Eye (tissue), 1 donor: ENCODE measurements around the gene TRAPPC2L.
"Not testable (repeated sequence)": the region's sequence is repeated elsewhere in the genome, so short reads cannot be mapped to it uniquely, and the experiment has no call there.

Experiments
- DNase-seq: peaks from one replicate; pipeline ENCODE4 v3.0.0-alpha.2; 2015

The TRAPPC2L gene

DNA sequence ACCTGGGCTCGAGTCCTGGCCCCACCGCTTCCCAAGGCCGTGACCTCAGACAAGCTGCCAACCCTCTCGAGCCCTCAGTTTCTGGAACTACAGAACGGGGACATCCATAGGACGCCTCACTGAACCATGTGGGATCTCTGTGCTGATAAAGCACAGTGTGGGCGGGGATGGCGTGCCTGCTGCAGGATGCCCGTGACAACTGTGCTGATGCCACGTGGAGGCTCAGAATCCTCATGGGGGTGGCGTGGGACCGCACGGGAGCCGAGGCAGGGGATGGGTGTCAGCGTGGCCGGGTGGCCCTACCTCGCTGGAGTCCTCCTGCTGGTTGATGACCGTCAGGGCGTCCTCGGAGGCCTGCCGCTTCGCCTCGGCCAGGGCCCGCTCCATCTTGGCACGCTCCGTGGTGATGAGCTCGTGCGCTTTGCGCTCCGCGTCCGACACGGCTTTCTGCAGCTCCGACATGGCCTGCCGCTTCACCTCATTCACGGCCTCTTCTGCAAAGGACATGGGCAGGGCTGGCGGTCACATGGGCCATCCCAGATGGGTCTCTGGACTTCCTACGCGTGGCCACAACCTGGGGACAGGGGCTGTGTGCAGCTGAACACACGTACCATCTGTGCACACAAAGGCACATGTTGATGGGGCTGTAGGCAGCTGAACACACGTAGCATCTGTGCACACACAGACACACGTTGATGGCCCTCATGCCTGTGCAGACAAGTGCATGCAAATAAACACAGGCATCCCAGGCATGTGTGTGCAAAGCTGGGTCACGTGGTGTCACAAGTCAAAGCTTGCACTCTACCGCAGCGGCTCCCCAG is 22.2 kb downstream of the TRAPPC2L start:
- peak; percentile 56 for DNase-seq

DNA sequence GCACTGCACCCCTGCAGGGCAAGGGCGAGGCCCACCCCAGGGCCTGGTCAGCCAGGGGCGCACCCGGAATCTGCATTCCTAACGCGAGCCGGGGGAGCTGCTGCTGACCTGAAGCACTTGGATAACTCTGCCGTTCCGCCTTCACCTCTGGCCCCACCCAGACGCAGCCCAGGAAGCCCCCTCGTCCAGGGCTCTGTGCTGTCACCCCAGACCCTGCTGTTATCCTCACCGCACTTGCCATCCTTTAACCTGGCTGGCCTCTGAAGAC is 22.8 kb downstream of the TRAPPC2L start:
- no peak for DNase-seq

DNA sequence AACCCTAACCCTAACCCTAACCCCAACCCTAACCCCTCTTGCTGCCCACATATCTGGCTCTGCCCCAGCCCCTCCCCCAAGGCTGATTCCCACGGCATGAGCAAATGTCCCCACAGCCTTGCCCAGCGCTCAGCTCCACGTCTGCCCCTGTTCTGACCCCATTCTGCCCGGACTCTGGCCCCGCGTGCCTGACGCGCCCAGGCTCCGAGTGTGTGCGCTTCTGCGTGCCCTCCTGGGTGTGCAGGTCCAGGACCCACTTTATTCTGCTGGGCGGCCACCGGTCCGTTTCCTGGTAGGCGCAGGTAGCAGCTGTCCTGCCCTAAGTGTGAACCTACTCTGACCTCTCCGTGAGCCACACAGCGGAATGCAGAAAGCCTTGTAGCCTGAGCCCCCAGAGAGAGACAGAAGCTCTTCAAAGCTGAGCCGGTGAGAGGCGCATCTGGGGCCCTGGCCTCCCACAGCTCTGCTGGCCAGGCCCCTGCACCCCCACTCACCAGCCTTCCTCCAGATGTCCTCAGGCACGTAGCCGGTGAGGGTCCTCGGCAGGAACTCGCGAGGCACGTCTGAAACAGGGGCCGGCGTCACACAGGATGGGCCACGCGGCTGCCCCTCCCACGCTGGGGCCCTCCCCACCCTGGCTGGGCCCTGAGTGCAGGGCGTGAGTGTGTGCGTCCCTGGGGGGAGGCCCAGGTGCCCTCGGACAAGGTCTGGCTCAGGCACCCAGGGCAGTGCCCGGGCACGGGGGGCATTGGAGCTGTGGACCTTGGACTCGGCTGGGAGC is 23.5 kb downstream of the TRAPPC2L start:
- DNase-seq, result peak; percentile 78

DNA sequence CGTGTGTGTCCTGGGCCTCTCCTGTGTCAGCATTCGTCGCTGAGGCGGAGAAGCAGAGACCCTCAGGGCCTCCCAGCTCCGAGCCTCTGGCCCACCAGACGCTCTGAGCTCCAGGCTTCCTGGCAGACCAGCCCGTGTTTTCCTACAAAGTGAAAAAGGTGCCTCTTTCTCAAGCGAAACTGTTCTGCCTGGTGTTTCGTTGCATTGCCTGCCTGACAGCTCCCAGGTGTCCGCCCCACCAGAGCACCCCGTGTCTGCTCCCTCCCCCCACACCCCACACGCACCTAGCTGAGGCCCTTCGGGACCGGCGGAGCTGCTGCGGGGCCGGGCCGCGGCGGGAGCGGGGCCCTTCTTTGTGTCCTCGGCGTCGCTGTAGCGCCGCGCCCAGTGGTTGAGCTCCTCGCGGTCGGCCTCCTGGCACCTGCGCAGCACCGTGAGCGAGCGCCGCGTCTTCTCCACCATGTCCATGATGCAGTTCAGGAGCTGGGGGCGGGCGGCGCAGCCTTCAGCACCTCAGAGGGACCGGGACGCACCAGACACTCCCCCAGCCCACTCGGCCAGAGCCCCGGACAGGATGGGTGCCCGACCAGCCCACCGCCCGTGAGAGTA is 24.2 kb downstream of the TRAPPC2L start:
- no peak for DNase-seq

- no peak for DNase-seq
Observed at GRCh38 chr16:88881675-88882357, 24.9 kb downstream of the TRAPPC2L start.

DNA sequence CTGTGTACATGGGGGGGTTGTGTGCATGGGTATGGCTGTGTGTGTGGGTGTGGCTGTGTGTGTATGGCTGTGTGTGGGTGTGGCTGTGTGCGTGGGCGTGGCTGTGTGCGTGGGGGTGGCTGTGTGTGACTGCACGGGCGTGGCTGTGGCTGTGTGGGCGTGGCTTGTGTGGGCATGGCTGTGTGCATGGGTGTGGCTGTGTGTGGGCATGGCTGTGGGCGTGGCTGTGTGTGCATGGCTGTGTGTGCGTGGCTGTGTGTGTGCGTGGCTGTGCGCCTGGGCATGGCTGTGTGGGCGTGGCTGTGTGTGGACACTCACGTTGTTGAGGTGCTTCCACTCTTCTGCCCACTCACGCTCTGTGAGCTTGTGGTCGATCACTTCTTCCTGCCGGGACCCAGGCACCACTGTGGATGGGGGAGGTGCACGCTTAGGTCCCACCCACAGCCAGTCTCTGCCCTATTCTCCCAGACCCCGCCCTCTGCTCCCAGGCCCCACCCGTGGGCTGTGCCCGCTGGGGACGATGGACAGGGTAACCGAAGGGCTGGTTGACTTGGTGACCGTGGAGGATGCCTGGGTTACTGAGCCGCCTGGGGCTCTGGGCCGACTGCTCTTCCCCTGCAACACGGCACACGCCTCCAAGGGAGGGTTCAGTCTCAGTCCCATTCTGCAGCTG is 25.6 kb downstream of the TRAPPC2L start:
- DNase-seq, result no peak

GRCh38 chr16:88883117-88883895 is 26.4 kb downstream of the TRAPPC2L start:
- no peak for DNase-seq

DNA sequence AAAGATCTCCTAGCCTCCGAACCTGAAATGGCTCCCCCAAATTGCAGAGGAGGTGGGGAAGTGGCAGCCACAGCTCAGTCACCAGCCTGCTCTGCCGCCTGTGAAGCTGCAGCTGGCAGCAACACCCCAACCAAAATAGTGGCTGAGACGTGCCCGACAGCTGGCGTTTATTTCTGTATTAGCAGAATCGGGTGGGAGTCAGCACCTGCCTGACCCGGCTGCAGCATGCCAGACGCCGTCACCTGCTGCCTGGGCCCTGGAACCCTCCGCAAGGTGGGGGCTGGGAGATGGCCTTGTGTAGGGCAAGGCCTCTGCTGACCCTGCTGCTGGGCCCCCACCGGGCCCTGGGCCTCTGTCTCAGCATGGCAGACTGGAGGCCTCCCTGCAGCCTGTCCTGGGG is 27.0 kb downstream of the TRAPPC2L start:
- no peak for DNase-seq

DNA sequence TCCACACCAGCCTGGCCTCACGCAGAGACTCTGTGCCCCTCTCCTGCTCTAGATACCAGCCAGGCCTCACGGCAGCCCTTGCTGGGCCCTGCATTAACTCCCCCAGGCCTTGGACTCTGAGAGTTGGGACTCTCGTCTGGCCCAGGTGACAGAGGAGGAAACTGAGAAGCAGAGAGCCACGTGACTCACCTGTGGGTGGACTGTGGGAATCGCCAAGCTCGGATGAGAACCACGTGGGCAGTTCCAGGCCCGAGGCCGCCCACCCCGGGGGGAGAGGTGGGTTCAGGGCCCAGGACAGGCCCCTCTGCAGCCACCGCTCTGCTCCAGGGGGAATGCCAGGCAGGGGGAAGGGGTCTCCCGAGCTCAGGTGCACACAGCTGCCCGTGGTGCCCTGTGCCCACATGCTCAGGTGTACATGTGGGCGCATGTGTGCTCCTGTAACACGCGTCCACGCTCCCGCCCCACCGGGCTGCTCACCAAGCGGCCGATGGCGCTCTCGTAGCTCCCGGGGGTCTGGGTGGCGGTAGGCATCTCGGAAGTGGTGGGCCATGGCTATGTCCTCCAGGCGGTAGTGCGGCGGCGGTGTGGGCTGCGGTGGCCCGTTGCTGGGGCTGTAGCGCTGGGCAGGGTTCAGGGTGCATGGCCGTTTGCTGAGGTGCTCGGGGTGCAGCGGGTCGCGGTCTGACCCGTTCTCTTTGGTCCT is 27.8 kb downstream of the TRAPPC2L start:
- DNase-seq, result no peak

- DNase-seq, result no peak
Observed at GRCh38 chr16:88885693-88886280, 28.9 kb downstream of the TRAPPC2L start.

DNA sequence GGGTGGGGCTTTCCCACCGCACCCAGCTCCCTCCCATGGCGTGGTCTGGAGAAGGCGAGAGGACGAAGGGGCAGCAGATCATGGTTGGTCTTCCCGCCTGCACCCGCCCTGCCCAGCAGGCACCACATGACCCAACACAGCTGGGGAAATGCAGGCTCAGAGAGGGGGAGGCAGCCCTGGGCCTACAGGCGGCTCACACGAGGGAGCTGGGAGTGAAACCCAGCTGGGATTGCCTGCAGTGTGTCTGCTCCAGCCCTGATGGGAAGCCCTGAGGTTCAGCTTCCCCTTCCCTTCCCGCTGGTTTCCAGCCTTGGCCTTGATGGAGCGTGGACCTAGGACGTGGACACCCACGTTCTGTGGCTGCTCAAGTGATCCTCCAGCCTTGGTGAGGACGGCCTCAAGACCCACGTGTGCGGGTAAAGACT is 29.5 kb downstream of the TRAPPC2L start:
- DNase-seq, result no peak

- DNase-seq, result peak; percentile 61
Observed at GRCh38 chr16:88886845-88887521, 30.1 kb downstream of the TRAPPC2L start.

DNA sequence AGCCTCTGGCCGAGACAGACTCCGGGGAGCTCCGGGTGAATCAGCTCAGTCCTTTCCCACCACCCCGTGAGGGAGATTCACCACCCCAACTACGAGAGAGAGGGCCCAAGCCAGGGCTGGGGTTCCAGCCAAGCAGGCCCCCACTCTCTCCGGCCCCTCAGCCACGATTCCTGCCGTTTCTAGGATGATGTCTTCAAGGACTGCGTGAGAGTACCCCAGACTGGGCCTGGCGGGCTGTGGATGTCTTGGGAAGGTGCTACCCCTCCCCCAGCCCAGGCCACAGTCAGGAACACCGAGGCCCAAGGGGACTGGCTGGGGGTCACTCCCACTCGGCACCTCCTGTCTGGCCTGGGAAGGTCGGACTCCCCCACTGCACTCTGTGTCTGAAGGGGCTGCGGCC is 31.1 kb downstream of the TRAPPC2L start:
- DNase-seq, result no peak

DNA sequence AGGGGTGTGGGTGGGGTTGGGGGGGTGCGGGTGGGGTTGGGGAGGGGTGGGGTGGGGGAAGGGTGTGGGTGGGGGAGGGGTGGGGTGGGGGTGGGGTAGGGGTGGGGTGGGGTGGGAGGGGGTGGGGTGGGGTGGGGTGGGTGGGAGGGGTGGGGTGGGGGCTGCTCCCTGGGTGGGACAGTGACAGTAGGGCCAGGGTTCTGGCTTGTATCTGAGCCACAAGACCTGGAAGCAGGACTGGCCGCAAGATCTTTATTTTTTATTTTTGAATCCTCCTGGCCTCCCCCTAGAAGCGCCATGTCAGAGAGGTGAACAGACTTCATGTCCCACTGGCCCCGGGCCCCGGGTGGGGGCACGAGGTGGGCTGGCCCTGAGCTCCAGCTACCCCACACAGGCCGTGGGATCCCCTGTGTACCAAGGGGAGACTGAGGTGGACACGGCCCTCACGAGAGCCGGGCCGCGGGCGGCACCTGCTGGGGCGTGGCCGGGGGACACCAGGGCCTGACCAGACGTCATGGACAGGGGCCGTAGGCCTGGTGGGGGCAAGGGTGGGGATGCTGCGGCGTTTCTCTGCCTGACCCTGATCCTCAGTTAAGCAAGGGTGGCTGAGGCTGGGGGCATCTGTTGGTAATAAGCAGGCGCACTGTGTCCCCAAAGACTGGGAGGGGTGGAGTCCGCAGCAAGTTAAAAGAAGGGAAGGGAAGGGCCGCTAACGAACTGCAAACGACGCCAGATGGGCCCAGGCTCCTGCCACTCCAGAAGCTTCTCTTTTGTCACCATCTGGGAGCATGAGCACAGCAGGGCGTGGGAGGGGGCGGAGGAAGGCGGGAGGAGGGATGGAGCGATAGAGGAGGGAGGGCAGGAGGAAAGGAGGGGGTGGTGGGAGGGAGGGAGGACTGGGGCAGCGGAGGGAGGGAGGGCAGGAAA is 31.8 kb downstream of the TRAPPC2L start:
- DNase-seq, result peak; percentile 45

DNA sequence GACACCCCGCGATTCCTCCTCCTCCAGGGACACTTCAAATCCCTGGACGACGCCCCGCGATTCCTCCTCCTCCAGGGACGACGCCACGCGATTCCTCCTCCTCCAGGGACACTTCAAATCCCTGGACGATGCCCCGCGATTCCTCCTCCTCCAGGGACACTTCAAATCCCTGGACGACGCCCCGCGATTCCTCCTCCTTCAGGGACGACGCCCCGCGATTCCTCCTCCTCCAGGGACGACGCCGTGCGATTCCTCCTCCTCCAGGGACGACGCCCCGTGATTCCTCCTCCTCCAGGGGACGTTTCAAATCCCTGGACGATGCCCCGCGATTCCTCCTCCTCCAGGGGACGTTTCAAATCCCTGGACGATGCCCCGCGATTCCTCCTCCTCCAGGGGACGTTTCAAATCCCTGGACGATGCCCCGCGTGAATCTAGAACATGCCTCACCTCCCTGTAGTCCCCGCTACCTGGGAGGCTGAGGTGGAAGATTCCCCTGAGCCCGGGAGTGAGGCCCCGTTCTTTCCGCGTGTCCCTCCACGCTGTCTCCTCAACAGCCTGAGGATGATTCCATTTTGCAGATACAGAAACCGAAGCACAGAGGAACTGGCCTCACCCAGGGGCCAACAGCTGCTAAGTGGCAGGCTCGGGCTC is 32.9 kb downstream of the TRAPPC2L start:
- DNase-seq, result not testable (repeated sequence)

GRCh38 chr16:88891083-88891482 is 34.2 kb downstream of the TRAPPC2L start:
- DNase-seq, result no peak

GRCh38 chr16:88892065-88892464 is 35.1 kb downstream of the TRAPPC2L start:
- DNase-seq, result no peak

- no peak for DNase-seq
Observed at GRCh38 chr16:88893127-88893968, 36.4 kb downstream of the TRAPPC2L start.
